Inferior parietal cortex (tissue), 1 donor: ENCODE results near the gene LACTBL1.

Experiments
- DNase-seq: peaks from one replicate; pipeline ENCODE4 v3.0.0-alpha.2; 2016; ENCODE audit errors: extremely low spot score

LACTBL1 gene

DNA sequence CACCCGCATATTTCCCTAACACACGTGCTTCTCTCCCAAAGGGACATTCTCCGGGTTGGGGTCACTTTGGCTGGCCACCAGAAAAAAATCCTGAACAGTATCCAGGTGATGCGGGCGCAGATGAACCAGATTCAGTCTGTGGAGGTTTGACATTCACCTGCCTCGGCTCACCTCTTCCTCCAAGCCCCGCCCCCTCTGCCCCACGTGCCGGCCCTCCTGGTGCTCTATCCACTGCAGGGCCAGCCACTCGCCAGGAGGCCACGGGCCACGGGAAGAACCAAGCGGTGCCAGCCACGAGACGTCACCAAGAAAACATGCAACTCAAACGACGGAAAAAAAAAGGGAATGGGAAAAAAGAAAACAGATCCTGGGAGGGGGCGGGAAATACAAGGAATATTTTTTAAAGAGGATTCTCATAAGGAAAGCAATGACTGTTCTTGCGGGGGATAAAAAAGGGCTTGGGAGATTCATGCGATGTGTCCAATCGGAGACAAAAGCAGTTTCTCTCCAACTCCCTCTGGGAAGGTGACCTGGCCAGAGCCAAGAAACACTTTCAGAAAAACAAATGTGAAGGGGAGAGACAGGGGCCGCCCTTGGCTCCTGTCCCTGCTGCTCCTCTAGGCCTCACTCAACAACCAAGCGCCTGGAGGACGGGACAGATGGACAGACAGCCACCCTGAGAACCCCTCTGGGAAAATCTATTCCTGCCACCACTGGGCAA lies 59.1 kb downstream of the LACTBL1 start:
- no peak for DNase-seq

DNA sequence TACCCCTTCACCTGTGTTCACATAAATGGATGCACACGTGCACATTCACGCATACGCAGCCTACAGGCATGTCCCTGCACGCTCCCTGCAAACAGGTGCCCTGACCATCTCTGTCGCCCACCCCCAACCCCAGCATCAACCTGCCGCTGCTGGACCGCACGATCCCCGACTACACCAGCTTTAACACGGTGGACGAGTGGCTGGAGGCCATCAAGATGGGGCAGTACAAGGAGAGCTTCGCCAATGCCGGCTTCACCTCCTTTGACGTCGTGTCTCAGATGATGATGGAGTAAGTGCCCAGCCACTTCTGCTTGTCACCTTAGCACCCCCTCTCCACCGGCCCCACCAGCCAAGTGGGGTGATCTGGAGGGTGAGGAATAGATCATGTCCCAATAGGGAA lies 60.4 kb downstream of the LACTBL1 start:
- DNase-seq, result no peak

DNA sequence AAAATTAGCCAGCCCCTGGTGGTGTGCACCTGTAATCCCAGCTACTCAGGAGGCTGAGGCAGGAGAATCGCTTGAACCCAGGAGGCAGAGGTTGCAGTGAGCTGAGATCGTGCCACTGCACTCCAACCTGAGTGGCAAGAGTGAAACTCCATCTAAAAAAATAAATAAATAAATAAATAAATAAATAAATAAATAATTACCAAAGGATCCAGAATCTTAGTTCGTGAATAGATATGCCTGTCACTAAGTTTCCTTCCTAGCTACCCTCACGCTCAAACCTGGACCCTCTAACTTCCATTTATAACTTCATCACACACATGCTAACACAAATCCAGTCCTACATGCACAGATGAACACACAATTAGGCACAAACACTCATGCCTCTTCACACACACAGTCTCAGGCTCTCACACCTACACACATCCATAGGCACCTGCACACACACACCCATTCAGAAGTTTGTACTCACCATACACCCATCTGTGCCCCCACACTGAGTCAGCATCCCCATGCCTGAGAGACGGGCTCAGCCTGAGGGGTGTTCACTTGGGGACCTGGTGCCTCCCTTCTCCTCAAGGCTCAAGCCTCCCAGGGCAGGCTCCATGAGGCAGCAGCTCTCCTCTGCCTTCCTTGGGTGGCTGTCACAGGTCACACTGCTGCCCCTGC lies 61.5 kb downstream of the LACTBL1 start:
- no peak for DNase-seq

DNA sequence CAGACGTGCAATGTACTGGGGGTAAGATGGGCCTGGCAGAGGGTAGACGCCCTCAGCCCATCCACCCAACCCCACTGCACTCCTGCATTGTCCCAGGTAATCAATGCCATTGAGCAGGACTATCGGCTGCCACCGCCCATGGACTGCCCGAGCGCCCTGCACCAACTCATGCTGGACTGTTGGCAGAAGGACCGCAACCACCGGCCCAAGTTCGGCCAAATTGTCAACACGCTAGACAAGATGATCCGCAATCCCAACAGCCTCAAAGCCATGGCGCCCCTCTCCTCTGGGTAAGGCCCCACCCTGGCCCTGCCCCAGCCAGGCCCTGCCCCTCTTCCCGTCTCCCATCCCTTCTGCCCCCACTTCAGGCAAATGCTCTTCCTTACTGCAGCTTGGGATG lies 62.4 kb downstream of the LACTBL1 start:
- DNase-seq, result no peak

DNA sequence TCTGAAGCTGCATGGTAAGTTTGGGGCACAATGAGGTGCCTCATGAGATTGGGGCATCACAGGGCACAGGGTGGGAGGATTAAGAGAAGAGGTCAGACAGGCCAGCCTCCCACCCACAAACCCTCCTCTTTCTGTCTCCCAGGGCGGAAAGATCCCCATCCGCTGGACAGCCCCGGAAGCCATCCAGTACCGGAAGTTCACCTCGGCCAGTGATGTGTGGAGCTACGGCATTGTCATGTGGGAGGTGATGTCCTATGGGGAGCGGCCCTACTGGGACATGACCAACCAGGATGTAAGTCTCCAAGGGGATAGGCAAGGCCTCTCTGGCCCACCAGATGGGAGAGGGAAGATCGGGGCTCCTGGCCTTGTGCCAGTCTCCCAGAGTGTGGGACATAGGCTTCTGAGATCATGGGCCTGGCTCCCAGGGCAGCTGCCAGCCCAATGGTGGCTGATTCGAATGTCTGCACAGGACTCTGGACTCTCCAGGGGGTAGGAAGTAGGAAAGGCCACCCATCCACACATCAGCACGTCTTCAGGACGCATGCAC lies 63.7 kb downstream of the LACTBL1 start:
- no peak for DNase-seq

DNA sequence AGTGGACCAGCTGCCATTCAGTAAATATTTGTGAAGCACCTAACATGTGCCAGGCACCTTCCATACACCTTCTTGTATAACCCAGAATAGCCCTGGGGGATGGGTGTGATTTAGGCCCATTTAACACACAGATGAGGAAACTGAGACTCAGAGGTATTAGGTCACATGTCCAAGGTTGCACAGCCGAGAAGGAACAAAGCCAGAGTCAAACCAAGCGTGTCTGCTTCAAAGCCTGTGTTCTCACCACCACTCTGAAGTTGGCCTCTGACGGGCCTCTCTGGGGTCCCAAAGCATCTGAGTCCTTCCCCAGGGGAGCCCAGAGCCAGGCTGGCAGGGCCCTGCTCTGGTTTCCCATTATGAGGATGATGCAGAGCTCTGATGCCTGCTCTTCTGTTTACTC lies 65.1 kb downstream of the LACTBL1 start:
- no peak for DNase-seq

DNA sequence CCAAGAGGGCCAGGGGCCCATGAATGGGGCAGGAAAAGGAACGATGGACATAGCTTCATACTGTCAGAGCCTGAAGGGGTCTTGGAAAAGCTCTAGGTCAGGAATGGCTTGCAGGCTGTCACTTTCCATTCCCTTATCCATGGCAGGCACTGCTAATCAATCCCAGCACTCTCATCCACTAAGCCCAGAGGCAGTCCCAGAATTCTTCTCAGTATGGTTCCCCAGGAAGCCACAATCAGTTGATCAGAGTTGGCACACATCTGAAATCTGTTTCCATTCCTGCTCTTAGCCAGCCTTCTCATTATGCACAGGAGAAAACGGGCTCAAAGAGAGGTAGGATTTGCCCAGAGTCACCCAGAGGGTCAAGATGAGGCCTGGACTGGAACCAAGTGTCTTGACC lies 65.7 kb downstream of the LACTBL1 start:
- no peak for DNase-seq

DNA sequence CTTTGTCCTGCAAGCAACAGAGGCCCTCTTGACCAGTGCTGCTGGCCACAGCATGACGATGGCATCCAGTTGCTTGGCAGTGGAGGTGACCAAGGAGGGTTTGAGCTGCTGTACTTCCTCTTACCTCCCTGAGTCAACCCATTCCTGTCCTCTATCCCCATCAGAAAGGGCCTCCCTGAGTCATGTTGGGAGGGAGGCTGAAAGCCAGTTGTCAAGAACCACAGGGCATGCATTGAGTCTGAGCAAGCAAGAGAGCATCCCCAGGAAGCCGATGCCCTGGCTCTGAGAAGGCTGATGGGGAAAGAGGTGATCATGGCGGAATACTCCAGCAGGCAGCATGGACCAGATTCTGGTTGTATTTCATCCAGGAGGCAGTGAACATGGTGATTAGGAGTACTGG lies 69.6 kb downstream of the LACTBL1 start:
- DNase-seq, result no peak
